Suprapubic skin (tissue), 4 donors: ENCODE data around the gene TPM4. TPM values are rescaled to one million over a fixed set of nuclear protein-coding genes. Genes with fewer than 3 reads are reported as not detected.
A peak's percentile ranks its signal among the peaks of the same experiment; 100 is the strongest.
"Not testable (repeated sequence)": the region's sequence is repeated elsewhere in the genome, so short reads cannot be mapped to it uniquely, and the experiment has no call there.

Experiments
- DNase-seq, 2 donors: peaks; one replicate each; pipeline ENCODE4 v3.0.0-alpha.2; 2019; ENCODE audit warnings: low spot score in 2 of 2
- H3K27ac ChIP-seq: fragments of 200-600 bp; sonication (generic); one replicate; pipeline ENCODE4 v1.5.1; 2019
- H3K27me3 ChIP-seq: fragments of 200-600 bp; sonication (generic); one replicate; pipeline ENCODE4 v1.5.1; 2019
- H3K36me3 ChIP-seq: fragments of 200-600 bp; sonication (generic); one replicate; pipeline ENCODE4 v1.5.1; 2019
- H3K4me1 ChIP-seq: fragments of 200-600 bp; sonication (generic); one replicate; pipeline ENCODE4 v1.5.1; 2019
- H3K4me3 ChIP-seq: fragments of 200-600 bp; sonication (generic); one replicate; pipeline ENCODE4 v1.5.1; 2019; ENCODE audit warnings: mild to moderate bottlenecking
- H3K9me3 ChIP-seq: fragments of 200-600 bp; sonication (generic); one replicate; pipeline ENCODE4 v1.5.1; 2019
- CTCF ChIP-seq, 2 donors: fragments of 200-600 bp in 1 of 2; fragments of 450-650 bp in 1 of 2; sonication (generic) in 1 of 2; IDR thresholded peaks; one replicate each; pipeline ENCODE4 v1.5.1; 2016 to 2019; ENCODE audit warnings: antibody characterized with exemption in 2 of 2, mild to moderate bottlenecking in 1 of 2, moderate library complexity in 1 of 2
- EP300 ChIP-seq: sonication (generic); formaldehyde crosslinking; IDR thresholded peaks from one replicate; pipeline ENCODE4 v1.6.1; 2017; ENCODE audit warnings: antibody characterized with exemption
- POLR2A ChIP-seq, 2 donors: fragments of 450-650 bp; IDR thresholded peaks; one replicate each; pipeline ENCODE4 v1.6.1; 2017; ENCODE audit warnings: antibody characterized with exemption in 2 of 2, mild to moderate bottlenecking in 2 of 2, moderate library complexity in 2 of 2
- POLR2AphosphoS5 ChIP-seq, 3 donors: sonication (generic); formaldehyde crosslinking; IDR thresholded peaks; one replicate each; pipeline ENCODE4 v1.6.1; 2017; ENCODE audit warnings: antibody characterized with exemption in 3 of 3
- WGBS: methylation state at CpG from one replicate; pipeline ENCODE4 v1.1.5; 2018; 5-methylcytosine and 5-hydroxymethylcytosine counted together
- total RNA-seq, 4 donors: library from RNA; depleted of rRNA; stranded (reverse); fragments of >200 nt; gene quantifications; one replicate each; pipeline ENCODE4 v1.1.0, GENCODE V29; 2016

The TPM4 gene
- total RNA-seq, result 100 to 1,000 TPM; 195 to 224 (median 205) TPM

- H3K27ac ChIP-seq, result peak within 1 kb of the TSS; percentile 98
- H3K36me3 ChIP-seq, result no peaks in the 10 kb centered on the region
- peak in 1 of 2 donors; percentile 79 for TF ChIP-seq POLR2A (IDR thresholded peaks at IDR 0.05)
- no peak for TF ChIP-seq POLR2AphosphoS5 (IDR thresholded peaks at IDR 0.05)
- TF ChIP-seq EP300, result peak; percentile 50
- H3K4me1 ChIP-seq, result peaks cover 53% of the 10 kb centered on the region
- no peaks in the 10 kb centered on the region for H3K27me3 ChIP-seq
- H3K9me3 ChIP-seq, result no peaks in the 10 kb centered on the region
- H3K4me3 ChIP-seq, result peak within 1 kb of the TSS; percentile 97
- peak; percentile 93 to 97 for DNase-seq
- 0% methylated on average over 41 of the region's 101 CpGs for WGBS
Measured at GRCh38 chr19:16076154-16076957, at the start of gene TPM4. TSS of gene TPM4 (plus strand) at chr19:16076495. CDS start at chr19:16076566, 71 bp downstream.

- TF ChIP-seq EP300 (no peak), POLR2A (IDR thresholded peaks at IDR 0.05) (no peak), CTCF (IDR thresholded peaks at IDR 0.05) (no peak)
- H3K36me3 ChIP-seq, result no peaks in the 10 kb centered on the region
- H3K4me3 ChIP-seq, result no peak overlapping the region
- H3K27ac ChIP-seq, result no peak overlapping the region
- H3K27me3 ChIP-seq, result peaks cover 6% of the 10 kb centered on the region
- WGBS, result 70% methylated on average over 7 of the region's 7 CpGs
- no peaks in the 10 kb centered on the region for H3K4me1 ChIP-seq
- no peak for DNase-seq
- H3K9me3 ChIP-seq, result no peaks in the 10 kb centered on the region
Measured at GRCh38 chr19:16026756-16027155, 49.5 kb upstream of the TPM4 start.

- TF ChIP-seq POLR2AphosphoS5 (IDR thresholded peaks at IDR 0.05) (no peak), POLR2A (IDR thresholded peaks at IDR 0.05) (no peak), CTCF (IDR thresholded peaks at IDR 0.05) (no peak), EP300 (no peak)
- Histone ChIP-seq H3K4me3 (no peak overlapping the region), H3K4me1 (no peaks in the 10 kb centered on the region), H3K27ac (no peak overlapping the region), H3K36me3 (no peaks in the 10 kb centered on the region), H3K27me3 (peaks cover 6% of the 10 kb centered on the region), H3K9me3 (no peaks in the 10 kb centered on the region)
- WGBS, result 57% methylated on average over 6 of the region's 6 CpGs
- DNase-seq, result no peak
Measured at GRCh38 chr19:16027528-16027927, 48.8 kb upstream of the TPM4 start.

- H3K36me3 ChIP-seq, H3K27me3 ChIP-seq, H3K4me3 ChIP-seq, H3K27ac ChIP-seq, H3K4me1 ChIP-seq, H3K9me3 ChIP-seq: not testable (repeated sequence)
- 68% methylated on average over 12 of the region's 12 CpGs for WGBS
- peak in 1 of 2 donors; percentile 19 for DNase-seq
Measured at GRCh38 chr19:16030155-16030554, 46.1 kb upstream of the TPM4 start.

GRCh38 chr19:16030964-16031871, 45.1 kb upstream of the TPM4 start:
- TF ChIP-seq POLR2A (IDR thresholded peaks at IDR 0.05), result no peak
- no peak for TF ChIP-seq POLR2AphosphoS5 (IDR thresholded peaks at IDR 0.05)
- TF ChIP-seq EP300, result no peak
- no peak for TF ChIP-seq CTCF (IDR thresholded peaks at IDR 0.05)
- Histone ChIP-seq H3K9me3 (no peaks in the 10 kb centered on the region), H3K36me3 (no peaks in the 10 kb centered on the region), H3K4me3 (no peak overlapping the region), H3K4me1 (no peaks in the 10 kb centered on the region), H3K27me3 (no peaks in the 10 kb centered on the region), H3K27ac (no peak overlapping the region)
- WGBS, result 87% methylated on average over 11 of the region's 13 CpGs
- DNase-seq, result no peak

- Histone ChIP-seq H3K27me3 (no peaks in the 10 kb centered on the region), H3K36me3 (no peaks in the 10 kb centered on the region), H3K9me3 (no peaks in the 10 kb centered on the region), H3K27ac (no peak overlapping the region), H3K4me3 (no peak overlapping the region), H3K4me1 (no peaks in the 10 kb centered on the region)
- TF ChIP-seq POLR2AphosphoS5 (IDR thresholded peaks at IDR 0.05), result no peak
- TF ChIP-seq EP300, result no peak
- TF ChIP-seq CTCF (IDR thresholded peaks at IDR 0.05), result no peak
- no peak for TF ChIP-seq POLR2A (IDR thresholded peaks at IDR 0.05)
- no peak for DNase-seq
- WGBS, result 99% methylated on average over 7 of the region's 8 CpGs
Measured at GRCh38 chr19:16031872-16032200, 44.5 kb upstream of the TPM4 start.
